ENCODE data around the gene SLC9C1. TPM values are rescaled to one million over a fixed set of nuclear protein-coding genes. Genes with fewer than 3 reads are reported as not detected.

SLC9C1 gene
- total RNA-seq, 1 donor from 2014 or later, result not detected

DNA sequence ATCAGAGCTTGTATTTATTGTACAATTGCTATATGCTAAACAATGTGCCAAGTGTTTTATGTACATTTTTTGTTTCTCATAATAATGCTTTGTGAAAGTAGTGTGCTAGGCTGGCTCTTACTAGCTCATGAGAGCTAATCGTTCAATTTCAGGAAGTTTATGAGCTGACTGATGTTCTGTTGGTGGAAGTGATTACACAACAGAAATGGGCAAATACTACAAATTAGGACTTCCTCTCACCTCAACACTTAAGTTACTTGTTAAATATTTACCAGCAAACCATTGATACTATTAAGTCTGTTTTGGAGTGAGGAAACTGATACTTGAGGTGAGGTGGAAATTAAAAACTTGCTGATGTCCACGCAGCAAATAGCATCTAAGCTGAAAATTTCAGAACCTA lies 32.3 kb downstream of the SLC9C1 start:
- no peak overlapping the region for H3K27ac Mint-ChIP-seq (ENCODE audit: unreplicated experiment)

DNA sequence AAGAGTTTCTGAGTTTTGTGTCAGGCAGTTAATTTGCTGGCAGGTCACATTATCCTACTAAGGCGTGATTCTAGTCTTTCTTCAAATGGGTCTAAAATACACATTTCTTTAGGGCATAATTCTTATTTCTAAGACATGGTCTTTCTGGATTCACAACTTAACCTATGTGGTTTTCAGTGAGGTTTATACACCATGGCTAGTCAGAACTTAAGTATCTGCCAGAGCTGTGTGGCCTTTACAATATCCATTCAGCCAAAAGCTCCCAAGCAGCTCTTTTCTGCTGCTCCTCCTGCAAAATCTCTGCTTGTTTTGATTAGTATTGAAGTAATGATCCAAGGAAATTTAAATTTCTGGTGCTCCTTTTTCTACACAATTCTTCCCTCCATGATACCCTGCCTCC lies 33.5 kb downstream of the SLC9C1 start:
- TF ChIP-seq, protein P1, sequence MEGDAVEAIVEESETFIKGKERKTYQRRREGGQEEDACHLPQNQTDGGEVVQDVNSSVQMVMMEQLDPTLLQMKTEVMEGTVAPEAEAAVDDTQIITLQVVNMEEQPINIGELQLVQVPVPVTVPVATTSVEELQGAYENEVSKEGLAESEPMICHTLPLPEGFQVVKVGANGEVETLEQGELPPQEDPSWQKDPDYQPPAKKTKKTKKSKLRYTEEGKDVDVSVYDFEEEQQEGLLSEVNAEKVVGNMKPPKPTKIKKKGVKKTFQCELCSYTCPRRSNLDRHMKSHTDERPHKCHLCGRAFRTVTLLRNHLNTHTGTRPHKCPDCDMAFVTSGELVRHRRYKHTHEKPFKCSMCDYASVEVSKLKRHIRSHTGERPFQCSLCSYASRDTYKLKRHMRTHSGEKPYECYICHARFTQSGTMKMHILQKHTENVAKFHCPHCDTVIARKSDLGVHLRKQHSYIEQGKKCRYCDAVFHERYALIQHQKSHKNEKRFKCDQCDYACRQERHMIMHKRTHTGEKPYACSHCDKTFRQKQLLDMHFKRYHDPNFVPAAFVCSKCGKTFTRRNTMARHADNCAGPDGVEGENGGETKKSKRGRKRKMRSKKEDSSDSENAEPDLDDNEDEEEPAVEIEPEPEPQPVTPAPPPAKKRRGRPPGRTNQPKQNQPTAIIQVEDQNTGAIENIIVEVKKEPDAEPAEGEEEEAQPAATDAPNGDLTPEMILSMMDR (IDR thresholded peaks at IDR 0.05), result no peak
- Mint-ChIP-seq H3K4me1 (ENCODE audit: unreplicated experiment) (no peaks in the 10 kb centered on the region), H3K4me3 (ENCODE audit: unreplicated experiment) (no peak overlapping the region), H3K36me3 (ENCODE audit: unreplicated experiment) (no peaks in the 10 kb centered on the region), H3K27me3 (ENCODE audit: unreplicated experiment) (peaks cover 42% of the 10 kb centered on the region), H3K27ac (ENCODE audit: unreplicated experiment) (no peak overlapping the region), H3K9me3 (ENCODE audit: unreplicated experiment) (no peaks in the 10 kb centered on the region)
- no peak for DNase-seq (ENCODE audit: extremely low spot score, unreplicated experiment)

More for the DNA sequence above, 32.3 kb downstream of the SLC9C1 start:
- H3K9me3 Mint-ChIP-seq (ENCODE audit: unreplicated experiment), result no peaks in the 10 kb centered on the region
- no peaks in the 10 kb centered on the region for H3K36me3 Mint-ChIP-seq (ENCODE audit: unreplicated experiment)
- DNase-seq (ENCODE audit: extremely low spot score, unreplicated experiment), result no peak
- TF ChIP-seq, protein P1 (IDR thresholded peaks at IDR 0.05), result no peak
- H3K27me3 Mint-ChIP-seq (ENCODE audit: unreplicated experiment), result peaks cover 39% of the 10 kb centered on the region
- no peaks in the 10 kb centered on the region for H3K4me1 Mint-ChIP-seq (ENCODE audit: unreplicated experiment)
- H3K4me3 Mint-ChIP-seq (ENCODE audit: unreplicated experiment), result no peak overlapping the region

DNA sequence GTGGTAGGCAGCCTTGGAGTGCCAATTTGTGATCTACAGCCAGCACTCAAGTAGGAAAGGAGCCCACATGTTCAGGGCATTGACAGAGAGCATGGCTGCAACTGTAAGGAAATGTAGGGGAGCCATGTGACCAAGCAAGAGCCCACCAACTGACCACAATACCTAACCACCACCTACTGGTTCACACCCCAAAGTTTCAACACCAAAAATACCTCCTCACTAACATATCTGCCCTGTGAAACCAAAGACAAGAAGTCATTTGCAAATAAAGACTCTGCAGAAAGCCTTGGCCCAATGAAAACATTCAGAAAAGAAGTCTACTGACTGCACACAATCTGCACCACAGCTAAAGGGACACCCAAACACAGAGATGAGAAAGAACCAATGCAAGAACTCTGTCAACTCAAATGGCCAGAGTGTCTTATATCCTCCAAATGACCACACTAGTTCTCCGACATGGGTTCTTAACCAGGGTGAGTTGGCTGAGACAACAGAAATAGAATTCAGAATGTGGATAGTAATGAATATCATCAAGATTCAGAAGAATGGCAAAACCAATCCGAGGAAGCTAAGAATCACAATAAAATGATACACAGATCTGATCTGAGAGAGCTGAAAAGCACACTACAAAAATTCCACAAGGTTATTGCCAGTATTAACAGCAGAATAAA lies 40.6 kb downstream of the SLC9C1 start:
- Mint-ChIP-seq H3K4me1 (ENCODE audit: unreplicated experiment) (no peaks in the 10 kb centered on the region), H3K27me3 (ENCODE audit: unreplicated experiment) (peaks cover 24% of the 10 kb centered on the region), H3K27ac (ENCODE audit: unreplicated experiment) (no peak overlapping the region), H3K36me3 (ENCODE audit: unreplicated experiment) (no peaks in the 10 kb centered on the region), H3K4me3 (ENCODE audit: unreplicated experiment) (no peak overlapping the region), H3K9me3 (ENCODE audit: unreplicated experiment) (peaks cover 14% of the 10 kb centered on the region)
- no peak for DNase-seq (ENCODE audit: extremely low spot score, unreplicated experiment)
- TF ChIP-seq, protein P1 (IDR thresholded peaks at IDR 0.05), result no peak

DNA sequence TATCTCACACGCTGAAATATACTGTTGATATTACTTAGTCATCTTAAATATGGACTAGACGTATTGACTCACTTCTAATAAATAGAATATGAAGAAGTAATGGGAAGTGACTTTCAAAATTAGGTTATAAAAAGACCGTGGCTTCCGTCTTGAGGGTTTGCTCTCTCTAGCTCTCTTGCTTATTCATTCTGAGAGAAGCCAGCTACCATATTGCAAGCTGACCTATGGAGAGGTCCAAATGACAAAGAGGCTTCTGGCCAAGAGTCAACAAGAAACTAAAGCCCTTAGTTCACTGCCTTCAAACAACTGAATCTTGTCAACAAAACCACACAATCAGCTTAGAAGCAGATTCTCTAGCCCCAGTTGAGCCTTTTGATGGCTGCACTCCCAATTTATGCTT lies 46.1 kb downstream of the SLC9C1 start:
- no peak overlapping the region for H3K27ac Mint-ChIP-seq (ENCODE audit: unreplicated experiment)
- no peak overlapping the region for H3K4me3 Mint-ChIP-seq (ENCODE audit: unreplicated experiment)
- no peaks in the 10 kb centered on the region for H3K36me3 Mint-ChIP-seq (ENCODE audit: unreplicated experiment)
- no peaks in the 10 kb centered on the region for H3K9me3 Mint-ChIP-seq (ENCODE audit: unreplicated experiment)
- no peak for DNase-seq (ENCODE audit: extremely low spot score, unreplicated experiment)
- no peaks in the 10 kb centered on the region for H3K4me1 Mint-ChIP-seq (ENCODE audit: unreplicated experiment)
- H3K27me3 Mint-ChIP-seq (ENCODE audit: unreplicated experiment), result peaks cover 17% of the 10 kb centered on the region
- TF ChIP-seq, protein P1 (IDR thresholded peaks at IDR 0.05), result no peak

DNA sequence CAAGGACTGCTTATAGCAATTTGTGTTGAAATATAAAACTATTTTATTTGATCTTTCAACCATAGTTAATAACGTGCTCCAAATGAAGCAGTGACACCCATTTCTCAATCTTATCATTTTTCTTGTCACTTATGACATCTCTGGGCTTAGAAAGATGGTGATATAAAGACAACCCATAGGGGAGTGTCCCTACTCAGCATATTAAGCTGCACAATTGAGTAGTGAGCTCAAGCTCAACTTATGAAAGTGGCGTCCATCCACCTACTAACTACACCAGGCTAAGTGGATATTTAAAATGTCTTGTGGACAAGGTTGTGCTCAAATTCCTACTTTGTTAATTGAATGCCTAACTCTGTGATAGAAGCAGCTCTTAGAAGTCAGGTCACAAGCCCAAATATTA lies 46.7 kb downstream of the SLC9C1 start:
- Mint-ChIP-seq H3K9me3 (ENCODE audit: unreplicated experiment) (no peaks in the 10 kb centered on the region), H3K27ac (ENCODE audit: unreplicated experiment) (no peak overlapping the region)

More for the DNA sequence above, 46.7 kb downstream of the SLC9C1 start:
- TF ChIP-seq, protein P1 (IDR thresholded peaks at IDR 0.05), result no peak
- Mint-ChIP-seq H3K36me3 (ENCODE audit: unreplicated experiment) (no peaks in the 10 kb centered on the region), H3K4me3 (ENCODE audit: unreplicated experiment) (no peak overlapping the region), H3K27me3 (ENCODE audit: unreplicated experiment) (peaks cover 17% of the 10 kb centered on the region), H3K4me1 (ENCODE audit: unreplicated experiment) (no peaks in the 10 kb centered on the region)
- no peak for DNase-seq (ENCODE audit: extremely low spot score, unreplicated experiment)

Data from osteocyte (in vitro differentiated cells).